ENCODE results near the gene NPW. TPM values are rescaled to one million over a fixed set of nuclear protein-coding genes. Genes with fewer than 3 reads are reported as not detected.

Gene NPW
- total RNA-seq, 4 donors from 2014 or later, result 2.8 to 9.1 TPM; not detected in 2

GRCh38 chr16:2056681-2057407, 37.3 kb downstream of the NPW start:
- Histone ChIP-seq H3K9me3 (no peaks in the 10 kb centered on the region), H3K36me3 (peaks cover 0 to 84% (median 0%) of the 10 kb centered on the region in 3 donors), H3K27me3 (no peaks in the 10 kb centered on the region), H3K4me3 (no peak overlapping the region), H3K27ac (no peak overlapping the region), H3K4me1 (peaks cover 0 to 5% (median 0%) of the 10 kb centered on the region in 4 donors)
- TF ChIP-seq POLR2A (IDR thresholded peaks at IDR 0.05), result no peak
- peak in 1 of 6 experiments; percentile 11 for TF ChIP-seq CTCF (IDR thresholded peaks at IDR 0.05)
- DNase-seq, result no peak

- Histone ChIP-seq H3K9me3 (no peaks in the 10 kb centered on the region), H3K36me3 (peaks cover 0 to 84% (median 0%) of the 10 kb centered on the region in 3 donors), H3K4me3 (no peak overlapping the region), H3K4me1 (peaks cover 0 to 5% (median 0%) of the 10 kb centered on the region in 4 donors), H3K27me3 (no peaks in the 10 kb centered on the region), H3K27ac (no peak overlapping the region)
- no peak for TF ChIP-seq CTCF (IDR thresholded peaks at IDR 0.05)
- TF ChIP-seq POLR2A (IDR thresholded peaks at IDR 0.05), result no peak
- no peak for DNase-seq
Measured at GRCh38 chr16:2057438-2057837, 37.9 kb downstream of the NPW start.

GRCh38 chr16:2058420-2058819, 38.8 kb downstream of the NPW start:
- Histone ChIP-seq H3K4me3 (no peak overlapping the region), H3K27me3 (no peaks in the 10 kb centered on the region), H3K27ac (no peak overlapping the region), H3K36me3 (peaks cover 0 to 85% (median 0%) of the 10 kb centered on the region in 3 donors), H3K9me3 (no peaks in the 10 kb centered on the region), H3K4me1 (peaks cover 0 to 5% (median 0%) of the 10 kb centered on the region in 4 donors)
- no peak for TF ChIP-seq CTCF (IDR thresholded peaks at IDR 0.05)
- TF ChIP-seq POLR2A (IDR thresholded peaks at IDR 0.05), result no peak
- DNase-seq, result no peak

- Histone ChIP-seq H3K9me3 (no peaks in the 10 kb centered on the region), H3K4me3 (no peak overlapping the region), H3K27me3 (no peaks in the 10 kb centered on the region), H3K27ac (no peak overlapping the region), H3K4me1 (peaks cover 0 to 5% (median 0%) of the 10 kb centered on the region in 4 donors), H3K36me3 (peaks cover 0 to 85% (median 0%) of the 10 kb centered on the region in 3 donors)
- TF ChIP-seq POLR2A (IDR thresholded peaks at IDR 0.05), result no peak
- no peak for TF ChIP-seq CTCF (IDR thresholded peaks at IDR 0.05)
- no peak for DNase-seq
Measured at GRCh38 chr16:2058872-2059271, 39.3 kb downstream of the NPW start.

- no peaks in the 10 kb centered on the region for H3K9me3 ChIP-seq
- no peak for TF ChIP-seq CTCF (IDR thresholded peaks at IDR 0.05)
- no peak for TF ChIP-seq POLR2A (IDR thresholded peaks at IDR 0.05)
- no peak overlapping the region for H3K27ac ChIP-seq
- H3K4me3 ChIP-seq, result no peak overlapping the region
- no peak for DNase-seq
- no peaks in the 10 kb centered on the region for H3K27me3 ChIP-seq
- peaks cover 0 to 84% (median 0%) of the 10 kb centered on the region in 3 donors for H3K36me3 ChIP-seq
- no peaks in the 10 kb centered on the region for H3K4me1 ChIP-seq
Measured at GRCh38 chr16:2060346-2060745, 40.8 kb downstream of the NPW start.

Data from Peyer's patch (tissue), 4 donors.